ENCODE measurements around the gene NEK7.

DNA sequence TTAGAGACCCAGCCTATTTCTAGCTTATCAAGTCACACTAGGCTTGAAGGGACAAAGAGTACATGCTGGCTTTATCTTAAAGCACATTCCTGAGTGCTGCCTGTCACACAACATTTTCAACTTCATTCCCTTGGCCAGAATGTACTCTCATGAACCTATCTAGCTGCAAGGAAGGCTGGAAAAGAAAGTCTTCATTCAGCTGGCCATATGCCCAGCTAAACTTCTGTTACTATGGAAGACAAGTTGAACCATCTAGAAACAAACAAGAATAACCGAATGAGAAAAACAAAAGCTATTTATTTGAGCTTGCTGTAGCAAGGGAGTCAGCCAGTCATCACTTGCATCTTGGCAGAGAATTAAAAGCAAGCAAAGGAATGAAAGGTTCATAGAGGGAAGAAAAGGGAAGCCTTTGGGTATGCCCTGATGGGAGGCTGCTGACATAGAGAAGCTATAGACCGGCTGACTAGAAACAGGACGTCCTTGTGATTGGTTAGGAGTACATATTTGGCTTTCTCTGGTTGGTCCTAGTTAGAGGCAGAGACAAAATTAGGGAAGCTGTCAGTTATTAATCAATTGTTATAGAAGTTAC is 108.4 kb downstream of the NEK7 start:
- TF ChIP-seq, protein P1, sequence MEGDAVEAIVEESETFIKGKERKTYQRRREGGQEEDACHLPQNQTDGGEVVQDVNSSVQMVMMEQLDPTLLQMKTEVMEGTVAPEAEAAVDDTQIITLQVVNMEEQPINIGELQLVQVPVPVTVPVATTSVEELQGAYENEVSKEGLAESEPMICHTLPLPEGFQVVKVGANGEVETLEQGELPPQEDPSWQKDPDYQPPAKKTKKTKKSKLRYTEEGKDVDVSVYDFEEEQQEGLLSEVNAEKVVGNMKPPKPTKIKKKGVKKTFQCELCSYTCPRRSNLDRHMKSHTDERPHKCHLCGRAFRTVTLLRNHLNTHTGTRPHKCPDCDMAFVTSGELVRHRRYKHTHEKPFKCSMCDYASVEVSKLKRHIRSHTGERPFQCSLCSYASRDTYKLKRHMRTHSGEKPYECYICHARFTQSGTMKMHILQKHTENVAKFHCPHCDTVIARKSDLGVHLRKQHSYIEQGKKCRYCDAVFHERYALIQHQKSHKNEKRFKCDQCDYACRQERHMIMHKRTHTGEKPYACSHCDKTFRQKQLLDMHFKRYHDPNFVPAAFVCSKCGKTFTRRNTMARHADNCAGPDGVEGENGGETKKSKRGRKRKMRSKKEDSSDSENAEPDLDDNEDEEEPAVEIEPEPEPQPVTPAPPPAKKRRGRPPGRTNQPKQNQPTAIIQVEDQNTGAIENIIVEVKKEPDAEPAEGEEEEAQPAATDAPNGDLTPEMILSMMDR (optimal IDR thresholded peaks at IDR 0.05 in 1 of 3, IDR thresholded peaks at IDR 0.05 in 1 of 3, conservative IDR thresholded peaks at IDR 0.05 in 1 of 3; ENCODE audit: extremely low read depth in 1 of 3, insufficient read depth in 2 of 3, low read length in 3 of 3) = no peak
- TF ChIP-seq EZH2 (IDR thresholded peaks at IDR 0.05; ENCODE audit: low read length) = no peak

All from keratinocyte (primary cell).